Stomach (tissue), 4 donors: ENCODE data around the gene PSRC1.

Experiments
- CTCF ChIP-seq, 7 experiments: fragments of 450-650 bp in 4 of 7; fragments of 200-600 bp in 3 of 7; sonication (generic) in 3 of 7; IDR thresholded peaks; one replicate each; pipeline ENCODE4 v1.5.1; 2016 to 2019; ENCODE audit warnings: antibody characterized with exemption in 7 of 7, control low read depth in 2 of 7, mild to moderate bottlenecking in 1 of 7
- EP300 ChIP-seq: sonication (generic); formaldehyde crosslinking; IDR thresholded peaks from one replicate; pipeline ENCODE4 v1.6.1; 2017; ENCODE audit warnings: antibody characterized with exemption
- POLR2A ChIP-seq, 4 donors: fragments of 450-650 bp; IDR thresholded peaks; one replicate each; pipeline ENCODE4 v1.6.1; 2016; ENCODE audit warnings: antibody characterized with exemption in 4 of 4, control low read depth in 2 of 4, mild to moderate bottlenecking in 1 of 4, moderate library complexity in 1 of 4
- POLR2AphosphoS5 ChIP-seq, 3 donors: sonication (generic); formaldehyde crosslinking; IDR thresholded peaks; one replicate each; pipeline ENCODE4 v1.6.1; 2016; ENCODE audit warnings: antibody characterized with exemption in 3 of 3

GRCh38 chr1:109235137-109235536, 47.8 kb downstream of the PSRC1 start:
- TF ChIP-seq POLR2A (IDR thresholded peaks at IDR 0.05) (no peak), CTCF (IDR thresholded peaks at IDR 0.05) (no peak), POLR2AphosphoS5 (IDR thresholded peaks at IDR 0.05) (no peak), EP300 (no peak)
